HepG2 (cell line): ENCODE data around the gene FCMR. TPM values are rescaled to one million over a fixed set of nuclear protein-coding genes. Genes with fewer than 3 reads are reported as not detected.

ENCODE experiments used
- ATAC-seq: fragments of 200-7000 bp; cut with Tn5 transposase; 3 replicates; pipeline ENCODE4 v1.9.1; 2020; ENCODE audit warnings: mild to moderate bottlenecking, moderate library complexity
- BruUV-seq: library from RNA; stranded (reverse); fragments of 400-500 nt; replicated peaks from 2 replicates; lab custom pipeline; 2021; lab: Mats Ljungman, UMichigan
- CTCF ChIA-PET: fragments of 300-600 bp; formaldehyde crosslinking; extraction: SDS; loops from one replicate; lab custom pipeline; 2021; ENCODE audit warnings: low total read pairs, inconsistent platforms, low intra/inter-chr PET ratio; lab: Yijun Ruan, JAX
- POLR2A ChIA-PET: fragments of 350-600 bp; sonication (Branson Sonifier 250); formaldehyde crosslinking; loops from one replicate; lab custom pipeline; 2020; ENCODE audit warnings: antibody characterized with exemption, inconsistent platforms; lab: Yijun Ruan, JAX
- DNase-seq: peaks from one replicate; pipeline ENCODE4 v3.0.0-alpha.2; 2015; ENCODE audit warnings: low spot score
- FAIRE-seq: peaks from 3 replicates; lab custom pipeline; 2011; peaks lifted over from hg19 to GRCh38; lab: Jason Lieb, UNC
- H2AFZ ChIP-seq: one replicate; pipeline ENCODE4 v1.6.1; 2011; ENCODE audit warnings: low read length, inconsistent platforms
- H3K27ac ChIP-seq: fragments of 300-600 bp; 3 replicates; pipeline ENCODE4 v1.8.0; 2011; ENCODE audit warnings: mixed run types, mild to moderate bottlenecking, mixed read lengths, low read length, inconsistent platforms; ENCODE audit not compliant: insufficient read depth; ENCODE audit errors: extremely low read length
- H3K27me3 ChIP-seq, 2 experiments: fragments of 200-600 bp in 1 of 2; 2 replicates in 1 of 2; 3 replicates in 1 of 2; pipeline versions ENCODE4 v1.6.0 to v1.8.0; 2011; ENCODE audit warnings: low read length in 2 of 2, mild to moderate bottlenecking in 2 of 2, moderate library complexity in 2 of 2, inconsistent platforms in 1 of 2; ENCODE audit not compliant: insufficient read depth in 2 of 2, control insufficient read depth in 1 of 2
- H3K36me3 ChIP-seq, 2 experiments: fragments of 200-600 bp in 1 of 2; replicated peaks in 1 of 2; 2 replicates in 1 of 2; 3 replicates in 1 of 2; pipeline versions ENCODE4 v1.5.1 to v1.8.0; 2011; ENCODE audit warnings: low read length in 2 of 2, inconsistent platforms in 1 of 2; ENCODE audit not compliant: insufficient read depth in 2 of 2, control insufficient read depth in 1 of 2
- H3K4me1 ChIP-seq: 2 replicates; pipeline ENCODE4 v1.5.1; 2012; ENCODE audit warnings: low read length, inconsistent platforms; ENCODE audit not compliant: insufficient read depth
- H3K4me2 ChIP-seq: 2 replicates; pipeline ENCODE4 v1.6.0; 2011; ENCODE audit warnings: low read depth, low read length, inconsistent platforms
- H3K4me3 ChIP-seq, 3 experiments: fragments of 200-600 bp in 1 of 3; sonication (generic), shearing (Covaris generic) in 1 of 3; replicated peaks in 1 of 3; 2 replicates each; pipeline ENCODE4 v1.5.1; 2011 to 2016; ENCODE audit warnings: low read length in 3 of 3, inconsistent platforms in 2 of 3, low read depth in 2 of 3, mild to moderate bottlenecking in 2 of 3, control low read depth in 1 of 3, mixed read lengths in 1 of 3; ENCODE audit not compliant: insufficient read depth in 1 of 3
- H3K79me2 ChIP-seq: one replicate; pipeline ENCODE4 v1.6.1; 2011; ENCODE audit warnings: low read length, inconsistent platforms; ENCODE audit not compliant: insufficient read depth
- H3K9ac ChIP-seq: 2 replicates; pipeline ENCODE4 v1.6.0; 2011; ENCODE audit warnings: mild to moderate bottlenecking, low read depth, low read length, inconsistent platforms; ENCODE audit not compliant: insufficient read depth
- H3K9me3 ChIP-seq: 2 replicates; pipeline ENCODE4 v1.5.1; 2012; ENCODE audit warnings: mild to moderate bottlenecking, low read length
- H4K20me1 ChIP-seq: 2 replicates; pipeline ENCODE4 v1.6.0; 2011; ENCODE audit warnings: inconsistent platforms, mild to moderate bottlenecking, low read length, moderate library complexity; ENCODE audit not compliant: insufficient read depth
- KAT8 ChIP-seq: IDR thresholded peaks from 2 replicates; pipeline ENCODE4 v1.6.1; 2016; ENCODE audit warnings: missing genetic modification reagents, missing compliant biosample characterization
- ZNF253 ChIP-seq: sonication (generic); formaldehyde crosslinking; IDR thresholded peaks from 2 replicates; pipeline ENCODE4 v1.8.0; 2022; ENCODE audit warnings: mild to moderate bottlenecking, missing genetic modification reagents, borderline replicate concordance
- ZNF773 ChIP-seq: sonication (generic); formaldehyde crosslinking; IDR thresholded peaks from 2 replicates; pipeline ENCODE4 v1.4.0; 2020; ENCODE audit warnings: missing genetic modification reagents, borderline replicate concordance
- WGBS: methylation state at CpG from one replicate; pipeline ENCODE4 v1.1.6; 2017; ENCODE audit warnings: low lambda C conversion rate; 5-methylcytosine and 5-hydroxymethylcytosine counted together
- in situ Hi-C: cut with HindIII; loops from 2 replicates; pipeline ENCODE4 v1.10.0; 2017; ENCODE audit warnings: low pct_unique_long_range_greater_than_20kb; ENCODE audit not compliant: extremely low pct_ligation_motif_present
- intact Hi-C: fragments of 100-400 bp; cut with micrococcal nuclease; formaldehyde crosslinking; loops from one replicate; pipeline ENCODE4 v1.10.0; 2022; ENCODE audit not compliant: unreplicated experiment
- polyA plus RNA-seq, 8 experiments: library from polyadenylated mRNA; depleted of rRNA in 3 of 8; stranded (reverse) in 7 of 8; unstranded in 1 of 8; fragments of >200 nt; fragmentation: Illumina TruSeq in 4 of 8; extraction: Trizol in 4 of 8; gene quantifications; 2 replicates each; pipeline versions ENCODE4 v1.2.1 to v1.2.3, GENCODE V29; 2011 to 2016; ENCODE audit warnings: low read depth in 4 of 8, missing spikeins in 1 of 8, mixed read lengths in 1 of 8; ENCODE audit not compliant: insufficient read depth in 1 of 8
- total RNA-seq, 5 experiments: library from RNA; depleted of rRNA; stranded (reverse); fragments of >200 nt; fragmentation: Illumina TruSeq; extraction: Trizol; gene quantifications; 2 replicates each; pipeline ENCODE4 v1.2.3, GENCODE V29; 2016; ENCODE audit warnings: low read depth in 1 of 5
- TF ChIP-seq, protein P1 (sequence below), 2 experiments: sonication (generic) in 1 of 2; formaldehyde crosslinking in 1 of 2; IDR thresholded peaks; 2 replicates each; pipeline versions ENCODE4 v1.4.0 to v1.6.1; 2016 to 2020; ENCODE audit warnings: borderline replicate concordance in 1 of 2, low read depth in 1 of 2, mild to moderate bottlenecking in 1 of 2, missing genetic modification reagents in 1 of 2
- TF ChIP-seq, protein P2 (sequence below): sonication (generic); formaldehyde crosslinking; IDR thresholded peaks from 2 replicates; pipeline ENCODE4 v1.4.0; 2020; ENCODE audit warnings: mild to moderate bottlenecking, missing genetic modification reagents

The FCMR gene
- total and polyA plus RNA-seq, 2 of the 13 experiments (the other 11 are each of a cell fraction or from before 2014, with no cell fraction given) = not detected

DNA sequence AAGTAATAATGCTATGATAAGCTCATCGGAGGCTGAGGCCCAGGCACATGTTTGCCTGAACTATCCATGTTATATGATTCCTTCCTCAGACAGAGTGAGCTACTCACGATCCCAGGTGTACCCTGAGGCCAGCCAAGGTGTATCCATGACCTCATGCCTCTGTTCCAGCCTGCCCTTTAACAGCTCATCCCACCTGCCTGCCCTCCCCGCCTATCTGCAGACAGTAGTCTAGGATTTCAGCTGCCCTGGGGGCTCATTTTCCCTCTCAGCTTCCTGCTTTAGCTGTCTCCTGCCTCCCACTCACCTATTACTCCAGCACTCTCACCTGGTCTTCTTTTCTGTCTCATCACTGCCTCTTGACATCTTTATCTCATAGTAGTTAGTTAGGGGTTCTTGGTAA, 26.4 kb downstream of the FCMR start:
- intact Hi-C loops (no loop called here), in situ Hi-C loops (no loop called here)
- Histone ChIP-seq H3K27me3 (peaks cover 1 to 52% of the 10 kb centered on the region in 2 experiments; a peak in 3 of 5 replicates), H3K4me3 (no peak overlapping the region), H3K79me2 (no peaks in the 10 kb centered on the region), H4K20me1 (no peaks in the 10 kb centered on the region), H2AFZ (no peak overlapping the region), H3K4me1 (no peaks in the 10 kb centered on the region), H3K4me2 (no peak overlapping the region), H3K27ac (no peak overlapping the region), H3K36me3 (no peaks in the 10 kb centered on the region), H3K9me3 (no peaks in the 10 kb centered on the region), H3K9ac (no peak overlapping the region)
- FAIRE-seq = no peak
- BruUV-seq = no TSS peak
- ChIA-PET CTCF (no interaction called here), POLR2A (no interaction called here)
- 6% methylated on average over 3 of the region's 3 CpGs for WGBS
- TF ChIP-seq ZNF773 = no peak
- no peak for DNase-seq
- no peak for ATAC-seq

DNA sequence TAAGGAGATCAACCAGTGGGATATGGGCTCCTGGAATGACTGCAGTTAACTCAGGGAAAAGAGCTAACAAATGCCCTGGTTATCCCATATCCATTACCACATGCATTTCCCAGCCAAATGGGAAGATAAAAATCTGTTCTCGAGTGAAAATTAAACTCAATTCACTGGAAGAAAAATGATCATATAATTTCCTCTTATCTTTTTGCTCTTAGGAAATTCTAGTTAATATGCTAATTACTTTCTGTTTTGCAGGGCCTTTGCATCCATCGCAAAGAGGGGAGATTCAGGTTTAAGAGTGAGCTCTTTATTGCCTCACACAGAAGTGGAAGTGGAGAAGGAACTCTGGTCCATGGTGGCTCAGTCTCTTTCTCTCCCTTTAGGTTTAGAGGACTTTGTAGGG, 28.4 kb downstream of the FCMR start:
- Histone ChIP-seq H2AFZ (no peak overlapping the region), H3K4me3 (no peak overlapping the region), H3K4me2 (no peak overlapping the region), H3K9ac (no peak overlapping the region), H3K27me3 (peaks cover 1 to 58% of the 10 kb centered on the region in 2 experiments; a peak in 4 of 5 replicates), H3K9me3 (no peaks in the 10 kb centered on the region), H3K79me2 (no peaks in the 10 kb centered on the region), H3K4me1 (no peaks in the 10 kb centered on the region), H4K20me1 (no peaks in the 10 kb centered on the region), H3K36me3 (no peaks in the 10 kb centered on the region), H3K27ac (no peak overlapping the region)
- in situ Hi-C loops (no loop called here), intact Hi-C loops (no loop called here)
- WGBS = 2% methylated on average over 2 of the region's 2 CpGs
- no peak for DNase-seq
- FAIRE-seq = no peak
- TF ChIP-seq ZNF253 (no peak), KAT8 (CRISPR knock-in tag) (no peak)
- TF ChIP-seq, protein P1, sequence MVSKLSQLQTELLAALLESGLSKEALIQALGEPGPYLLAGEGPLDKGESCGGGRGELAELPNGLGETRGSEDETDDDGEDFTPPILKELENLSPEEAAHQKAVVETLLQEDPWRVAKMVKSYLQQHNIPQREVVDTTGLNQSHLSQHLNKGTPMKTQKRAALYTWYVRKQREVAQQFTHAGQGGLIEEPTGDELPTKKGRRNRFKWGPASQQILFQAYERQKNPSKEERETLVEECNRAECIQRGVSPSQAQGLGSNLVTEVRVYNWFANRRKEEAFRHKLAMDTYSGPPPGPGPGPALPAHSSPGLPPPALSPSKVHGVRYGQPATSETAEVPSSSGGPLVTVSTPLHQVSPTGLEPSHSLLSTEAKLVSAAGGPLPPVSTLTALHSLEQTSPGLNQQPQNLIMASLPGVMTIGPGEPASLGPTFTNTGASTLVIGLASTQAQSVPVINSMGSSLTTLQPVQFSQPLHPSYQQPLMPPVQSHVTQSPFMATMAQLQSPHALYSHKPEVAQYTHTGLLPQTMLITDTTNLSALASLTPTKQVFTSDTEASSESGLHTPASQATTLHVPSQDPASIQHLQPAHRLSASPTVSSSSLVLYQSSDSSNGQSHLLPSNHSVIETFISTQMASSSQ (IDR thresholded peaks at IDR 0.05; ENCODE audit: low read depth) = no peak
- TF ChIP-seq, protein P1 (CRISPR knock-in tag; IDR thresholded peaks at IDR 0.05; ENCODE audit: borderline replicate concordance) = no peak
- TF ChIP-seq, protein P2, sequence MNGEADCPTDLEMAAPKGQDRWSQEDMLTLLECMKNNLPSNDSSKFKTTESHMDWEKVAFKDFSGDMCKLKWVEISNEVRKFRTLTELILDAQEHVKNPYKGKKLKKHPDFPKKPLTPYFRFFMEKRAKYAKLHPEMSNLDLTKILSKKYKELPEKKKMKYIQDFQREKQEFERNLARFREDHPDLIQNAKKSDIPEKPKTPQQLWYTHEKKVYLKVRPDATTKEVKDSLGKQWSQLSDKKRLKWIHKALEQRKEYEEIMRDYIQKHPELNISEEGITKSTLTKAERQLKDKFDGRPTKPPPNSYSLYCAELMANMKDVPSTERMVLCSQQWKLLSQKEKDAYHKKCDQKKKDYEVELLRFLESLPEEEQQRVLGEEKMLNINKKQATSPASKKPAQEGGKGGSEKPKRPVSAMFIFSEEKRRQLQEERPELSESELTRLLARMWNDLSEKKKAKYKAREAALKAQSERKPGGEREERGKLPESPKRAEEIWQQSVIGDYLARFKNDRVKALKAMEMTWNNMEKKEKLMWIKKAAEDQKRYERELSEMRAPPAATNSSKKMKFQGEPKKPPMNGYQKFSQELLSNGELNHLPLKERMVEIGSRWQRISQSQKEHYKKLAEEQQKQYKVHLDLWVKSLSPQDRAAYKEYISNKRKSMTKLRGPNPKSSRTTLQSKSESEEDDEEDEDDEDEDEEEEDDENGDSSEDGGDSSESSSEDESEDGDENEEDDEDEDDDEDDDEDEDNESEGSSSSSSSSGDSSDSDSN = no peak
- POLR2A ChIA-PET = no interaction called here
- no TSS peak for BruUV-seq
- CTCF ChIA-PET = no interaction called here
- ATAC-seq = no peak
